Measurements from ENCODE around the gene DECR2. TPM values are rescaled to one million over a fixed set of nuclear protein-coding genes. Genes with fewer than 3 reads are reported as not detected.
A peak's percentile ranks its signal among the peaks of the same experiment; 100 is the strongest.

DECR2 gene
- total RNA-seq, 1 experiment from 2014 or later, result 27.5 TPM

DNA sequence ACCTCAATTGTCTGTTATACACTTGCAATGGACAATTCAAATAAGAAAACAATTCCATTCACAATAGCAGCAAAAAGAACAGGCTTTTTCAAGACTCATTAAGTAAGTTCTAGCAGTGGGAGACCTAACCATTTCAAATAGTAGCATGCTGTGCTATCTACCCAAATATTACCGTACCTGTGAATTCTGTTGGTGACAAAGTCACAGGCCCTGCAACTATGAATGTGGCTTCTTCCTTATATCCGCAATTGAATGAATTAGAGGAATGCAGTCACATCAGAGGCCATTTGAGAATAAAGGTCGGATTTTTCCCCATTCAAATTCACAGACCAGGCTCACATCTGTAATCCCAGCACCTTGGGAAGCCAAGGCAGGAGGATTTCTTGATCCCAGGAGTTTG lies 5.5 kb upstream of the DECR2 start:
- Histone ChIP-seq H3K36me3 (ENCODE audit: insufficient read depth, low read length, poor library complexity, severe bottlenecking) (peaks cover 21% of the 10 kb centered on the region), H3K9me3 (ENCODE audit: low read depth, low read length, poor library complexity, severe bottlenecking) (no peaks in the 10 kb centered on the region), H3K27me3 (replicated peaks; ENCODE audit: insufficient read depth, low read depth, low read length, poor library complexity) (no peaks in the 10 kb centered on the region), H3K27ac (ENCODE audit: low read depth, low read length, poor library complexity, severe bottlenecking) (peak overlapping the region; percentile 18), H3K4me3 (ENCODE audit: low read depth, low read length, poor library complexity, severe bottlenecking) (peak overlapping the region; percentile 69), H3K4me1 (ENCODE audit: insufficient read depth, low read length, poor library complexity, severe bottlenecking) (peaks cover 17% of the 10 kb centered on the region)
- no peak for TF ChIP-seq EZH2 (IDR thresholded peaks at IDR 0.05; ENCODE audit: borderline replicate concordance, low read depth, low read length, poor library complexity, severe bottlenecking)
- TF ChIP-seq, protein P1, sequence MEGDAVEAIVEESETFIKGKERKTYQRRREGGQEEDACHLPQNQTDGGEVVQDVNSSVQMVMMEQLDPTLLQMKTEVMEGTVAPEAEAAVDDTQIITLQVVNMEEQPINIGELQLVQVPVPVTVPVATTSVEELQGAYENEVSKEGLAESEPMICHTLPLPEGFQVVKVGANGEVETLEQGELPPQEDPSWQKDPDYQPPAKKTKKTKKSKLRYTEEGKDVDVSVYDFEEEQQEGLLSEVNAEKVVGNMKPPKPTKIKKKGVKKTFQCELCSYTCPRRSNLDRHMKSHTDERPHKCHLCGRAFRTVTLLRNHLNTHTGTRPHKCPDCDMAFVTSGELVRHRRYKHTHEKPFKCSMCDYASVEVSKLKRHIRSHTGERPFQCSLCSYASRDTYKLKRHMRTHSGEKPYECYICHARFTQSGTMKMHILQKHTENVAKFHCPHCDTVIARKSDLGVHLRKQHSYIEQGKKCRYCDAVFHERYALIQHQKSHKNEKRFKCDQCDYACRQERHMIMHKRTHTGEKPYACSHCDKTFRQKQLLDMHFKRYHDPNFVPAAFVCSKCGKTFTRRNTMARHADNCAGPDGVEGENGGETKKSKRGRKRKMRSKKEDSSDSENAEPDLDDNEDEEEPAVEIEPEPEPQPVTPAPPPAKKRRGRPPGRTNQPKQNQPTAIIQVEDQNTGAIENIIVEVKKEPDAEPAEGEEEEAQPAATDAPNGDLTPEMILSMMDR (conservative IDR thresholded peaks at IDR 0.05; ENCODE audit: low read depth, low read length), result no peak
- ChIA-PET POLR2A (ENCODE audit: low non-redundant PET) (no interaction called here), CTCF (no interaction called here)
- intact Hi-C loops (cut with micrococcal nuclease; ENCODE audit: unreplicated experiment), result no loop called here
- no peak for DNase-seq (ENCODE audit: low spot score)
- no TSS peak for BruUV-seq (replicated peaks)

DNA sequence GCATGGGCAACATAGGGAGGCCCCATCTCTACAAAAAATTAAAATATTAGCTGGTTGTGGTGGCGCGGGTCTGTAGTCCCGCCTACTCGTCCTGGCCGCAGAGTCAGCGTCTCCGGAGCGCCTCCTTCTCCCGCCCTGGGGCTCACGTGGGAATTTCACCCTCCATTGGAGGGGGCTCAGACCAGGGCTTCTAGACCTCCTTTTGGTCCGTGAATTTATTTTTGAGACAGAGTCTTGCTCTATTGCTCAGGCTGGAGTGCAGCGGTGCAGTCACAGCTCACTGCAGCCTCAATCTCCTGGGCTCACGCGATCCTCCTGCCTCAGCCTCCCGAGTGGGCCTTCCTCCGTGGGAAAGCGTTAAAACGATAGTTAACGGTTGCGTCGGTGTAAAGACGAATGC lies 5.1 kb upstream of the DECR2 start:
- Histone ChIP-seq H3K9me3 (ENCODE audit: low read depth, low read length, poor library complexity, severe bottlenecking) (no peaks in the 10 kb centered on the region), H3K27me3 (replicated peaks; ENCODE audit: insufficient read depth, low read depth, low read length, poor library complexity) (no peaks in the 10 kb centered on the region), H3K27ac (ENCODE audit: low read depth, low read length, poor library complexity, severe bottlenecking) (peak overlapping the region; percentile 18), H3K36me3 (ENCODE audit: insufficient read depth, low read length, poor library complexity, severe bottlenecking) (peaks cover 21% of the 10 kb centered on the region), H3K4me3 (ENCODE audit: low read depth, low read length, poor library complexity, severe bottlenecking) (peak overlapping the region; percentile 69), H3K4me1 (ENCODE audit: insufficient read depth, low read length, poor library complexity, severe bottlenecking) (peaks cover 17% of the 10 kb centered on the region)
- POLR2A ChIA-PET (ENCODE audit: low non-redundant PET), result interaction anchor here (0.6 kb wide), 1 partner anchor 238 kb away, joined by 3 read pairs; no protein-coding TSS in a partner anchor
- CTCF ChIA-PET, result no interaction called here
- intact Hi-C loops (cut with micrococcal nuclease; ENCODE audit: unreplicated experiment), result no loop called here
- DNase-seq (ENCODE audit: low spot score), result peak; percentile 77
- TF ChIP-seq EZH2 (IDR thresholded peaks at IDR 0.05; ENCODE audit: borderline replicate concordance, low read depth, low read length, poor library complexity, severe bottlenecking), result no peak
- TF ChIP-seq, protein P1 (conservative IDR thresholded peaks at IDR 0.05; ENCODE audit: low read depth, low read length), result no peak
- BruUV-seq (replicated peaks), result no TSS peak

DNA sequence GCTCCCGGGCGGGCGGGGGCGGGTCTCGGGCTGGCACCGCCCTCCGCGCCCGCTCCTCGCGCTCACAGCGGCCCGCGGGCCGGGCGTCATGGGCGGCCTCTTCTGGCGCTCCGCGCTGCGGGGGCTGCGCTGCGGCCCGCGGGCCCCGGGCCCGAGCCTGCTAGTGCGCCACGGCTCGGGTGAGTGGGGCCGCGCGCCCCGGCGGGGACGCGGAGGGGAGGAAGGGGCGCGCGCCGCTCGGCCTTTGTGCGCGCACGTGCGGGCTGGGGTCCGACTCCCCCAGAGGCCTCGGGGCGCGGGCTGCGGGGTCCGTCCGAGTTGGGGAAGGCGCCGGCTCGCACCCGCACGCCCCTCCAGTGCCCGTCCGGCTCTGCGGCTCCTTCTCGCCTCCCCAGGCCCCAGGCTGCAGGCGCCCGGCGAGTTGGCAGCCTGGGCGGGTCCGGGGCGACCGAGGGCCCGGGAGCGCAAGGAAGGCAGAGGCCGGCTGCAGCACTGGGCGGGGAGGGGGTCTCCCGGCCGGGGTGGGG lies 4.5 kb upstream of the DECR2 start, which contains the start of gene NME4:
Gene NME4, plus strand, starts transcription at position 65 of the 527 bp plus-strand sequence. Its CDS starts 24 bp downstream, at position 89.
- no peaks in the 10 kb centered on the region for H3K9me3 ChIP-seq (ENCODE audit: low read depth, low read length, poor library complexity, severe bottlenecking)
- no peak for TF ChIP-seq EZH2 (IDR thresholded peaks at IDR 0.05; ENCODE audit: borderline replicate concordance, low read depth, low read length, poor library complexity, severe bottlenecking)
- TF ChIP-seq, protein P1 (conservative IDR thresholded peaks at IDR 0.05; ENCODE audit: low read depth, low read length), result no peak
- H3K27me3 ChIP-seq (replicated peaks; ENCODE audit: insufficient read depth, low read depth, low read length, poor library complexity), result no peaks in the 10 kb centered on the region
- POLR2A ChIA-PET (ENCODE audit: low non-redundant PET), result interaction anchor here (0.6 kb wide), 1 partner anchor 238 kb away, joined by 3 read pairs; no protein-coding TSS in a partner anchor
- peak within 1 kb of the TSS; percentile 69 for H3K4me3 ChIP-seq (ENCODE audit: low read depth, low read length, poor library complexity, severe bottlenecking)
- DNase-seq (ENCODE audit: low spot score), result peak; percentile 71
- peaks cover 21% of the 10 kb centered on the region for H3K36me3 ChIP-seq (ENCODE audit: insufficient read depth, low read length, poor library complexity, severe bottlenecking)
- H3K27ac ChIP-seq (ENCODE audit: low read depth, low read length, poor library complexity, severe bottlenecking), result peak within 1 kb of the TSS; percentile 80
- CTCF ChIA-PET, result no interaction called here
- H3K4me1 ChIP-seq (ENCODE audit: insufficient read depth, low read length, poor library complexity, severe bottlenecking), result peaks cover 17% of the 10 kb centered on the region
- BruUV-seq (replicated peaks), result no TSS peak
- intact Hi-C loops (cut with micrococcal nuclease; ENCODE audit: unreplicated experiment), result no loop called here
